K562 (cell line): ENCODE measurements around the gene CALML6. TPM values are rescaled to one million over a fixed set of nuclear protein-coding genes. Genes with fewer than 3 reads are reported as not detected.

Source experiments
- CBFA2T2 ChIP-seq: fragments of 450-650 bp; conservative IDR thresholded peaks from 2 replicates; pipeline ENCODE4 v1.6.1; 2017; ENCODE audit warnings: mild to moderate bottlenecking
- CEBPB ChIP-seq: fragments of 450-650 bp; IDR thresholded peaks from 2 replicates; pipeline ENCODE4 v1.6.1; 2016; ENCODE audit warnings: missing genetic modification characterization, missing compliant biosample characterization
- CREB1 ChIP-seq, 2 experiments: sonication (generic) in 1 of 2; formaldehyde crosslinking in 1 of 2; IDR thresholded peaks; 2 replicates each; pipeline versions ENCODE4 v1.6.1 to v1.8.0; 2012 to 2022; ENCODE audit warnings: inconsistent platforms in 1 of 2, mild to moderate bottlenecking in 1 of 2, missing genetic modification reagents in 1 of 2, moderate library complexity in 1 of 2
- DDX20 ChIP-seq: fragments of 450-650 bp; IDR thresholded peaks from 2 replicates; pipeline ENCODE4 v1.6.1; 2016; ENCODE audit warnings: missing genetic modification characterization, low read depth, mild to moderate bottlenecking, missing compliant biosample characterization, moderate library complexity
- FOSL1 ChIP-seq: fragments of 200-800 bp; sonication (Bioruptor generic); conservative IDR thresholded peaks from 2 replicates; pipeline ENCODE4 v1.6.1; 2016; ENCODE audit warnings: missing genetic modification characterization, missing compliant biosample characterization
- GTF2A2 ChIP-seq: IDR thresholded peaks from 2 replicates; pipeline ENCODE4 v1.6.1; 2016; ENCODE audit warnings: mild to moderate bottlenecking, missing genetic modification characterization, missing compliant biosample characterization
- HDAC6 ChIP-seq: IDR thresholded peaks from 2 replicates; pipeline ENCODE4 v1.6.1; 2012; ENCODE audit warnings: low read depth, mild to moderate bottlenecking, control low read depth, inconsistent platforms, low read length, moderate library complexity
- HDAC8 ChIP-seq: fragments of 450-650 bp; IDR thresholded peaks from 2 replicates; pipeline ENCODE4 v1.6.1; 2016; ENCODE audit warnings: mild to moderate bottlenecking, missing genetic modification characterization, moderate library complexity, missing compliant biosample characterization
- MAZ ChIP-seq, 2 experiments: fragments of 450-650 bp in 1 of 2; sonication (generic) in 1 of 2; formaldehyde crosslinking; IDR thresholded peaks in 1 of 2; conservative IDR thresholded peaks in 1 of 2; 2 replicates each; pipeline versions ENCODE4 v1.4.0 to v1.5.0; 2020; ENCODE audit warnings: mild to moderate bottlenecking in 1 of 2, missing genetic modification reagents in 1 of 2
- MLX ChIP-seq, 2 experiments: fragments of 450-650 bp in 1 of 2; sonication (generic) in 1 of 2; formaldehyde crosslinking; conservative IDR thresholded peaks; 2 replicates each; pipeline versions ENCODE4 v1.4.0 to v1.8.1; 2020 to 2022; ENCODE audit warnings: mild to moderate bottlenecking in 1 of 2, missing genetic modification reagents in 1 of 2
- NR0B1 ChIP-seq: fragments of 450-650 bp; IDR thresholded peaks from one replicate; pipeline ENCODE4 v1.6.1; 2018; ENCODE audit warnings: mild to moderate bottlenecking, moderate library complexity; ENCODE audit not compliant: partially characterized antibody
- NUFIP1 ChIP-seq: fragments of 450-650 bp; IDR thresholded peaks from 2 replicates; pipeline ENCODE4 v1.6.1; 2018; ENCODE audit not compliant: partially characterized antibody
- PRMT5 ChIP-seq: sonication (generic); formaldehyde crosslinking; IDR thresholded peaks from 2 replicates; pipeline ENCODE4 v1.5.0; 2020; ENCODE audit warnings: missing genetic modification reagents
- RAD51 ChIP-seq: fragments of 450-650 bp; IDR thresholded peaks from 2 replicates; pipeline ENCODE4 v1.7.1; 2016; ENCODE audit warnings: low read depth, mild to moderate bottlenecking, borderline replicate concordance
- SRF ChIP-seq, 2 experiments: fragments of 250-450, 450-650 bp in 1 of 2; sonication (Bioruptor Pico) in 1 of 2; sonication (generic) in 1 of 2; formaldehyde crosslinking; IDR thresholded peaks; 2 replicates each; pipeline versions ENCODE4 v1.5.0 to v1.5.1; 2020 to 2022; ENCODE audit warnings: mild to moderate bottlenecking in 1 of 2, missing genetic modification reagents in 1 of 2
- TEAD1 ChIP-seq, 2 experiments: fragments of 450-650 bp in 1 of 2; sonication (generic) in 1 of 2; formaldehyde crosslinking; IDR thresholded peaks; 2 replicates each; pipeline versions ENCODE4 v1.4.0 to v1.8.0; 2020 to 2022; ENCODE audit warnings: mild to moderate bottlenecking in 2 of 2, missing genetic modification reagents in 1 of 2
- TEAD2 ChIP-seq: fragments of 450-650 bp; IDR thresholded peaks from 2 replicates; pipeline ENCODE4 v1.6.1; 2016; ENCODE audit warnings: missing genetic modification characterization, control low read depth, missing compliant biosample characterization
- YBX1 ChIP-seq: fragments of 450-650 bp; IDR thresholded peaks from 2 replicates; pipeline ENCODE4 v1.7.1; 2016; ENCODE audit warnings: mild to moderate bottlenecking
- ZBTB33 ChIP-seq: sonication (generic); formaldehyde crosslinking; IDR thresholded peaks from 2 replicates; pipeline ENCODE4 v1.8.1; 2023; ENCODE audit warnings: mild to moderate bottlenecking, missing genetic modification reagents
- polyA plus RNA-seq, 8 experiments: library from polyadenylated mRNA; depleted of rRNA in 4 of 8; stranded (reverse) in 5 of 8; unstranded in 3 of 8; fragments of >200 nt; fragmentation: Nextera tagmentation in 2 of 8; fragmentation: Illumina TruSeq in 1 of 8; extraction: Ambion mirVana in 2 of 8; extraction: Trizol in 1 of 8; gene quantifications; 2 replicates each; pipeline versions ENCODE4 v1.2.1 to v1.2.3, GENCODE V29; 2011 to 2014; ENCODE audit warnings: inconsistent platforms in 1 of 8, missing spikeins in 1 of 8
- total RNA-seq, 7 experiments: library from RNA; depleted of rRNA in 6 of 7; stranded (reverse); fragments of >200 nt in 6 of 7; fragmentation: Illumina TruSeq in 2 of 7; extraction: Trizol in 2 of 7; gene quantifications; 2 replicates each; pipeline versions ENCODE4 v1.2.1 to v1.2.3, GENCODE V29; 2011 to 2021; ENCODE audit warnings: low replicate concordance in 1 of 7

CALML6 gene
- total and polyA plus RNA-seq, 9 of the 15 experiments (the other 6 are each of a cell fraction or from before 2014, with no cell fraction given) = 0.14 TPM; not detected in 8

- TF ChIP-seq GTF2A2 (tag) (no peak), TEAD1 (CRISPR knock-in tag; IDR thresholded peaks at IDR 0.05) (0 out of 4 replicates have a peak, but pooled peaks of 1 of the 2 experiments have one; percentile 64), HDAC6 (no peak), PRMT5 (CRISPR knock-in tag) (no peak), HDAC8 (tag) (0 out of 2 replicates have a peak, but pooled peaks have one; percentile 26), MAZ (CRISPR knock-in tag; conservative IDR thresholded peaks at IDR 0.05 in 1 of 2, IDR thresholded peaks at IDR 0.05 in 1 of 2) (peak; percentile 22 to 89; a peak in 1 of 4 replicates), YBX1 (no peak), RAD51 (no peak; the same call in 1 of the 2 replicates), FOSL1 (tag) (no peak), CBFA2T2 (no peak), TEAD2 (tag) (no peak), ZBTB33 (CRISPR knock-in tag) (no peak), MLX (CRISPR knock-in tag; conservative IDR thresholded peaks at IDR 0.05) (no peak), CEBPB (tag) (no peak), SRF (CRISPR knock-in tag; IDR thresholded peaks at IDR 0.05) (peak in 1 of 2 experiments; percentile 82; a peak in 2 of 4 replicates), CREB1 (IDR thresholded peaks at IDR 0.05) (0 out of 2 replicates have a peak, but pooled peaks have one; percentile 11), CREB1 (CRISPR knock-in tag; IDR thresholded peaks at IDR 0.05) (peak; percentile 80; the same call in 1 of the 2 replicates), DDX20 (no peak), NR0B1 (no peak), NUFIP1 (no peak)
Observed at GRCh38 chr1:1919304-1920056, 4.4 kb downstream of the CALML6 start (continued).
